Caco-2 (cell line): ENCODE data around the gene FYB2. TPM values are rescaled to one million over a fixed set of nuclear protein-coding genes. Genes with fewer than 3 reads are reported as not detected.

Experiments used
- BruUV-seq: library from RNA; stranded (reverse); fragments of 400-500 nt; replicated peaks from 2 replicates; lab custom pipeline; 2021; lab: Mats Ljungman, UMichigan
- CTCF ChIA-PET: fragments of 300-600 bp; sonication (Branson Sonifier 250); formaldehyde crosslinking; loops from one replicate; lab custom pipeline; 2022; ENCODE audit warnings: antibody characterized with exemption; lab: Charles Lee
- POLR2A ChIA-PET: fragments of 300-600 bp; sonication (Branson Sonifier 250); formaldehyde crosslinking; loops from one replicate; lab custom pipeline; 2022; ENCODE audit warnings: antibody characterized with exemption; lab: Charles Lee
- DNase-seq, 2 experiments: peaks; one replicate each; pipeline versions ENCODE4 v3.0.0 to v3.0.0-alpha.2; 2020 to 2022
- H3K27me3 ChIP-seq: replicated peaks from 2 replicates; pipeline ENCODE4 v1.6.0; 2011; ENCODE audit warnings: low read length; ENCODE audit not compliant: control insufficient read depth, insufficient read depth
- H3K36me3 ChIP-seq: 2 replicates; pipeline ENCODE4 v1.5.1; 2011; ENCODE audit warnings: low read length; ENCODE audit not compliant: control insufficient read depth, insufficient read depth
- H3K4me1 ChIP-seq: fragments of 250-450 bp; sonication (Bioruptor Pico); 2 replicates; pipeline ENCODE4 v1.5.1; 2020; ENCODE audit warnings: mild to moderate bottlenecking
- H3K4me3 ChIP-seq: 2 replicates; pipeline ENCODE4 v1.5.1; 2011; ENCODE audit warnings: low read depth, mild to moderate bottlenecking, control low read depth, low read length
- H3K9me3 ChIP-seq: fragments of 250-450 bp; sonication (Bioruptor Pico); 2 replicates; pipeline ENCODE4 v1.5.1; 2020; ENCODE audit warnings: mild to moderate bottlenecking, moderate library complexity
- H3K27ac Mint-ChIP-seq: one replicate; pipeline ENCODE4 v1.8.0; 2022; ENCODE audit warnings: mixed read lengths; ENCODE audit not compliant: unreplicated experiment
- H3K27me3 Mint-ChIP-seq: one replicate; pipeline ENCODE4 v1.8.0; 2022; ENCODE audit warnings: mixed read lengths; ENCODE audit not compliant: insufficient read depth, unreplicated experiment
- H3K36me3 Mint-ChIP-seq: one replicate; pipeline ENCODE4 v1.8.0; 2022; ENCODE audit warnings: mild to moderate bottlenecking, mixed read lengths; ENCODE audit not compliant: insufficient read depth, unreplicated experiment
- H3K4me1 Mint-ChIP-seq: one replicate; pipeline ENCODE4 v1.8.0; 2022; ENCODE audit warnings: low read depth, mixed read lengths; ENCODE audit not compliant: unreplicated experiment
- H3K4me3 Mint-ChIP-seq: one replicate; pipeline ENCODE4 v1.8.0; 2022; ENCODE audit warnings: mild to moderate bottlenecking, moderate library complexity, mixed read lengths; ENCODE audit not compliant: unreplicated experiment
- H3K9me3 Mint-ChIP-seq: one replicate; pipeline ENCODE4 v1.8.0; 2022; ENCODE audit warnings: mixed read lengths; ENCODE audit not compliant: unreplicated experiment
- intact Hi-C: fragments of 100-400 bp; cut with micrococcal nuclease; formaldehyde crosslinking; loops from one replicate; pipeline ENCODE4 v1.10.0; 2022; ENCODE audit not compliant: unreplicated experiment
- total RNA-seq: library from RNA; stranded (reverse); gene quantifications from 2 replicates; pipeline ENCODE4 v1.2.3, GENCODE V29; 2022
- TF ChIP-seq, protein P1 (sequence below), 2 experiments: fragments of 200-600 bp in 1 of 2; IDR thresholded peaks; 1 replicate in 1 of 2; 2 replicates in 1 of 2; pipeline versions ENCODE4 v1.5.1 to v1.8.0; 2011 to 2022; ENCODE audit warnings: antibody characterized with exemption in 1 of 2, control low read depth in 1 of 2, inconsistent platforms in 1 of 2, low read depth in 1 of 2, low read length in 1 of 2, mild to moderate bottlenecking in 1 of 2, moderate library complexity in 1 of 2; ENCODE audit not compliant: insufficient read depth in 1 of 2, severe bottlenecking in 1 of 2, unreplicated experiment in 1 of 2

The FYB2 gene
- total RNA-seq, 1 experiment from 2014 or later: 2.7 TPM

- no TSS peak for BruUV-seq
- Mint-ChIP-seq H3K27ac (no peak overlapping the region), H3K36me3 (no peaks in the 10 kb centered on the region), H3K4me3 (no peak overlapping the region), H3K4me1 (no peaks in the 10 kb centered on the region), H3K27me3 (no peaks in the 10 kb centered on the region), H3K9me3 (no peaks in the 10 kb centered on the region)
- intact Hi-C loops: no loop called here
- Histone ChIP-seq H3K27me3 (no peaks in the 10 kb centered on the region), H3K4me1 (peaks cover 9% of the 10 kb centered on the region; the same call in 1 of the 2 replicates), H3K36me3 (no peaks in the 10 kb centered on the region), H3K9me3 (no peaks in the 10 kb centered on the region), H3K4me3 (no peak overlapping the region)
- TF ChIP-seq, protein P1, sequence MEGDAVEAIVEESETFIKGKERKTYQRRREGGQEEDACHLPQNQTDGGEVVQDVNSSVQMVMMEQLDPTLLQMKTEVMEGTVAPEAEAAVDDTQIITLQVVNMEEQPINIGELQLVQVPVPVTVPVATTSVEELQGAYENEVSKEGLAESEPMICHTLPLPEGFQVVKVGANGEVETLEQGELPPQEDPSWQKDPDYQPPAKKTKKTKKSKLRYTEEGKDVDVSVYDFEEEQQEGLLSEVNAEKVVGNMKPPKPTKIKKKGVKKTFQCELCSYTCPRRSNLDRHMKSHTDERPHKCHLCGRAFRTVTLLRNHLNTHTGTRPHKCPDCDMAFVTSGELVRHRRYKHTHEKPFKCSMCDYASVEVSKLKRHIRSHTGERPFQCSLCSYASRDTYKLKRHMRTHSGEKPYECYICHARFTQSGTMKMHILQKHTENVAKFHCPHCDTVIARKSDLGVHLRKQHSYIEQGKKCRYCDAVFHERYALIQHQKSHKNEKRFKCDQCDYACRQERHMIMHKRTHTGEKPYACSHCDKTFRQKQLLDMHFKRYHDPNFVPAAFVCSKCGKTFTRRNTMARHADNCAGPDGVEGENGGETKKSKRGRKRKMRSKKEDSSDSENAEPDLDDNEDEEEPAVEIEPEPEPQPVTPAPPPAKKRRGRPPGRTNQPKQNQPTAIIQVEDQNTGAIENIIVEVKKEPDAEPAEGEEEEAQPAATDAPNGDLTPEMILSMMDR (IDR thresholded peaks at IDR 0.05; ENCODE audit: insufficient read depth in 1 of 2, low read depth in 1 of 2, low read length in 1 of 2, severe bottlenecking in 1 of 2, unreplicated experiment in 1 of 2): no peak
- CTCF ChIA-PET: no interaction called here
- DNase-seq: no peak
- POLR2A ChIA-PET: no interaction called here
Observed at GRCh38 chr1:56713112-56713511, 106.1 kb downstream of the FYB2 start.

- POLR2A ChIA-PET: no interaction called here
Observed at GRCh38 chr1:56712150-56712549, 107.1 kb downstream of the FYB2 start.

DNA sequence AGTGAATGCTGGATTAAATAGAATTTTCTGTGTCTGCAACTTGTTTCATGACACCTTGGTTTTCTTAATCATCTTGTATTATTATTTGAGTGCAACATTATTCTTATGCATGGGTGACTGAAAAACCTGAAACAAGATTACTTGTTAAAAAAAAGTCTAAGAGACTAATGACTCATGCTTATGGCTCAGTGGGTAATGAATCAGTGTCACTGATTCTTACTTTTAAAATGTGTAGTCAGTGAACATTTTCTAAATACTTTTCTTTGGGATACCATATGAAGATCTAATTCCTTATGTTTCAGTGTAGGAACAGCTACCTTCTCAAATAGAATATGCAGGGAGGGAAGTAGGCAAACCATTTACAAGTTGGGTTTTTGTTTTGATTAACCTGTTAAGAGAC, 108.6 kb downstream of the FYB2 start:
- no peak for DNase-seq
- no peaks in the 10 kb centered on the region for H3K36me3 Mint-ChIP-seq
- intact Hi-C loops: no loop called here
- H3K27me3 Mint-ChIP-seq: no peaks in the 10 kb centered on the region
- TF ChIP-seq, protein P1 (IDR thresholded peaks at IDR 0.05; ENCODE audit: insufficient read depth in 1 of 2, low read depth in 1 of 2, low read length in 1 of 2, severe bottlenecking in 1 of 2, unreplicated experiment in 1 of 2): no peak
- CTCF ChIA-PET: no interaction called here
- no TSS peak for BruUV-seq
- POLR2A ChIA-PET: no interaction called here
- H3K4me1 Mint-ChIP-seq: no peaks in the 10 kb centered on the region
- no peak overlapping the region for H3K4me3 ChIP-seq
- H3K9me3 Mint-ChIP-seq: no peaks in the 10 kb centered on the region
- H3K4me3 Mint-ChIP-seq: no peak overlapping the region
- H3K36me3 ChIP-seq: no peaks in the 10 kb centered on the region
- peaks cover 9% of the 10 kb centered on the region; the same call in 1 of the 2 replicates for H3K4me1 ChIP-seq
- H3K9me3 ChIP-seq: no peaks in the 10 kb centered on the region
- H3K27ac Mint-ChIP-seq: no peak overlapping the region
- H3K27me3 ChIP-seq: no peaks in the 10 kb centered on the region

More at GRCh38 chr1:56712150-56712549, 107.1 kb downstream of the FYB2 start:
- Mint-ChIP-seq H3K9me3 (no peaks in the 10 kb centered on the region), H3K27ac (no peak overlapping the region), H3K4me1 (no peaks in the 10 kb centered on the region), H3K4me3 (no peak overlapping the region), H3K27me3 (no peaks in the 10 kb centered on the region), H3K36me3 (no peaks in the 10 kb centered on the region)
- CTCF ChIA-PET: no interaction called here
- TF ChIP-seq, protein P1 (IDR thresholded peaks at IDR 0.05; ENCODE audit: insufficient read depth in 1 of 2, low read depth in 1 of 2, low read length in 1 of 2, severe bottlenecking in 1 of 2, unreplicated experiment in 1 of 2): no peak
- Histone ChIP-seq H3K9me3 (no peaks in the 10 kb centered on the region), H3K4me3 (no peak overlapping the region), H3K4me1 (peaks cover 9% of the 10 kb centered on the region; the same call in 1 of the 2 replicates), H3K27me3 (no peaks in the 10 kb centered on the region), H3K36me3 (no peaks in the 10 kb centered on the region)
- DNase-seq: no peak
- BruUV-seq: no TSS peak
- intact Hi-C loops: no loop called here
